Esophagus muscularis mucosa (tissue), 4 donors: ENCODE results near the gene MRPL58. TPM values are rescaled to one million over a fixed set of nuclear protein-coding genes. Genes with fewer than 3 reads are reported as not detected.

Experiments
- DNase-seq: peaks from one replicate; pipeline ENCODE4 v3.0.0-alpha.2; 2017; ENCODE audit errors: extremely low spot score
- H3K27ac ChIP-seq, 4 donors: fragments of 200-600 bp; sonication (generic); replicated peaks in 1 of 4; 1 replicate in 3 of 4; 2 replicates in 1 of 4; pipeline ENCODE4 v1.5.1; 2016 to 2019; ENCODE audit warnings: mild to moderate bottlenecking in 1 of 4
- H3K27me3 ChIP-seq, 4 donors: fragments of 200-600 bp; sonication (generic); one replicate each; pipeline versions ENCODE4 v1.5.1 to v1.6.0; 2016 to 2019
- H3K36me3 ChIP-seq, 4 donors: fragments of 200-600 bp; sonication (generic); one replicate each; pipeline ENCODE4 v1.5.1; 2016 to 2019
- H3K4me1 ChIP-seq, 4 donors: fragments of 200-600 bp; sonication (generic); one replicate each; pipeline ENCODE4 v1.5.1; 2016 to 2019
- H3K4me3 ChIP-seq, 4 donors: fragments of 200-600 bp; sonication (generic); 1 replicate in 2 of 4; 2 replicates in 2 of 4; pipeline ENCODE4 v1.5.1; 2016 to 2019; ENCODE audit warnings: mild to moderate bottlenecking in 4 of 4, moderate library complexity in 1 of 4
- H3K9me3 ChIP-seq, 4 donors: fragments of 200-600 bp; sonication (generic); 1 replicate in 3 of 4; 2 replicates in 1 of 4; pipeline ENCODE4 v1.5.1; 2016 to 2019
- EP300 ChIP-seq: sonication (generic); formaldehyde crosslinking; IDR thresholded peaks from one replicate; pipeline ENCODE4 v1.6.1; 2017; ENCODE audit warnings: antibody characterized with exemption
- POLR2A ChIP-seq: fragments of 450-650 bp; IDR thresholded peaks from one replicate; pipeline ENCODE4 v1.6.1; 2017; ENCODE audit warnings: antibody characterized with exemption, moderate library complexity, mild to moderate bottlenecking, low read depth
- POLR2AphosphoS5 ChIP-seq, 2 donors: sonication (generic); formaldehyde crosslinking; IDR thresholded peaks; one replicate each; pipeline ENCODE4 v1.6.1; 2017; ENCODE audit warnings: antibody characterized with exemption in 2 of 2
- WGBS: methylation state at CpG from one replicate; pipeline ENCODE4 v1.1.5; 2018; 5-methylcytosine and 5-hydroxymethylcytosine counted together
- intact Hi-C: fragments of 100-400 bp; cut with DNase I; formaldehyde crosslinking; loops from one replicate; pipeline ENCODE4 v1.15.1; 2023
- total RNA-seq, 4 donors: library from RNA; depleted of rRNA; stranded (reverse); fragments of >200 nt; gene quantifications; one replicate each; pipeline versions ENCODE4 v1.1.0 to v1.2.1, GENCODE V29; 2016
- TF ChIP-seq, protein P1 (sequence below), 3 experiments: fragments of 200-600 bp in 2 of 3; fragments of 450-650 bp in 1 of 3; sonication (generic) in 2 of 3; IDR thresholded peaks; one replicate each; pipeline ENCODE4 v1.5.1; 2017 to 2019; ENCODE audit warnings: antibody characterized with exemption in 3 of 3, mild to moderate bottlenecking in 2 of 3, moderate library complexity in 1 of 3

Gene MRPL58
- total RNA-seq, 4 donors from 2014 or later, result 34.9 to 47.8 (median 40.2) TPM

DNA sequence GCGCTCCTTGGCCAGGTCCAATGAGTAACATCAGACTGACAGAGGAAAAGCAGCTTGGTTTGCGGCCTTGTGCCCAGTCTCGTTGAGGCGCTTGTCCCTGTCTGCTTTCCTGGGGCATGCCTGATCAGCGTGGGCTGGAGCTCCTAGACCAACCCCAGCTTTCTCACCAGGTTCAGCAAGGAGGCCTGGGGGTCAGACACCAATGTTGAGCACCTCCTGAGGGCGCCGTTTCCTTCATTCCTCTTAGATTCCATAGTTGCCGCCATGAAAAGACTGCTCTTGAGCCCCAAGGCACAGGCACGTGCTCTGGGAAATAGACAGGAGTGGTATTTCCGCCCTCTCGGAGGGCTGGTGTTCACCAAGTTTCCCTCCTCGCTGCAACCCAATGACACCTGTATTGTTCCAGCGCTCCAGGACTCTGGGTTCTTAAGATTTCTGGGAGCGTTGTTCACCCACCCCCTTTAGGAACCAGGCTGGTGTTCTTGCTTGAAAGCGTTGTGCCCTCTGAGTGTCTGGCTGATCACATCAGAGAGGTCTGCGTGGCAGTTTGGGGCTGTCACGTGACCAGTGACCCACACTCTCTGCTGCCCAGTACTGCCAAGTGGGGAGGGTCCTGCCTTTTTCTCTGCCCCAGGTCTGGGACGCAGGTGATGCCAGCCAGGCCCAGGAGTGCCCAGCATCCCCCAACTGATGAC is 52.5 kb downstream of the MRPL58 start:
- TF ChIP-seq, protein P1, sequence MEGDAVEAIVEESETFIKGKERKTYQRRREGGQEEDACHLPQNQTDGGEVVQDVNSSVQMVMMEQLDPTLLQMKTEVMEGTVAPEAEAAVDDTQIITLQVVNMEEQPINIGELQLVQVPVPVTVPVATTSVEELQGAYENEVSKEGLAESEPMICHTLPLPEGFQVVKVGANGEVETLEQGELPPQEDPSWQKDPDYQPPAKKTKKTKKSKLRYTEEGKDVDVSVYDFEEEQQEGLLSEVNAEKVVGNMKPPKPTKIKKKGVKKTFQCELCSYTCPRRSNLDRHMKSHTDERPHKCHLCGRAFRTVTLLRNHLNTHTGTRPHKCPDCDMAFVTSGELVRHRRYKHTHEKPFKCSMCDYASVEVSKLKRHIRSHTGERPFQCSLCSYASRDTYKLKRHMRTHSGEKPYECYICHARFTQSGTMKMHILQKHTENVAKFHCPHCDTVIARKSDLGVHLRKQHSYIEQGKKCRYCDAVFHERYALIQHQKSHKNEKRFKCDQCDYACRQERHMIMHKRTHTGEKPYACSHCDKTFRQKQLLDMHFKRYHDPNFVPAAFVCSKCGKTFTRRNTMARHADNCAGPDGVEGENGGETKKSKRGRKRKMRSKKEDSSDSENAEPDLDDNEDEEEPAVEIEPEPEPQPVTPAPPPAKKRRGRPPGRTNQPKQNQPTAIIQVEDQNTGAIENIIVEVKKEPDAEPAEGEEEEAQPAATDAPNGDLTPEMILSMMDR (IDR thresholded peaks at IDR 0.05), result no peak
- no peak for TF ChIP-seq POLR2A
- no peak for TF ChIP-seq EP300
- no peak for TF ChIP-seq POLR2AphosphoS5 (IDR thresholded peaks at IDR 0.05)
- no peaks in the 10 kb centered on the region for H3K9me3 ChIP-seq
- DNase-seq, result no peak
- no peak overlapping the region for H3K4me3 ChIP-seq
- 95% methylated on average over 17 of the region's 18 CpGs for WGBS
- H3K36me3 ChIP-seq, result peaks cover 38 to 55% (median 46%) of the 10 kb centered on the region in 4 donors
- intact Hi-C loops, result loop anchor here (5.0 kb wide), 1 partner anchor 137 kb away; no protein-coding TSS in a partner anchor
- H3K4me1 ChIP-seq, result peaks cover 6 to 9% (median 7%) of the 10 kb centered on the region in 4 donors
- H3K27ac ChIP-seq, result no peak overlapping the region
- no peaks in the 10 kb centered on the region for H3K27me3 ChIP-seq

DNA sequence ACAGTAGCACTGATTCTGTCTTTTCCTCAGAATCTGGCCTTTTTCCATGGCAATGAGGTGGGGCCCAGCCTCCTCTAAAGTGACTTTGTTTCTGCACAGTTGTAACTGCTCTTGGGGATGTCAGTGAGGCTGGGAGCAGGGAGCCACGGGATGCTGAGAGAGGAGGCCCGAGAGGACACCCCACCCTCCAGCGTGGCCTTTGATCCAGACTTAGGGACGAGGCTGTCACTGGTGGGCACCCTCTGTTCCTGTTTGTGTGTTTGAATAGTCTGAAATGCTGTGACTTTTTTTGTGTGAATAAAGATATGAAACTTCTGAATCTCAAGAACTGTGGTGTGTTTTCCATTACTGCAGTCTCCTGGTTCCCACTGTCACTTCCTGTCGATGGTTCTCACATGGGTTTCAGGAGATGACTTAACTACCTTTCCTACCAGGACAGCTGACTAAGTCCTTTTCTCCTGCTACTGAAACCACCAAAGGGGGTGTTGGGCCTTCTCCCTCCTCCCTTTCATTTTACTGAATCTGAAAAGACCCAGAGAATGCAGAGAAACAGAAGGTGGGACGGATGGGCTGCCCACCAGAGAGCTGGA is 53.2 kb downstream of the MRPL58 start:
- WGBS, result 70% methylated on average over 2 of the region's 6 CpGs

DNA sequence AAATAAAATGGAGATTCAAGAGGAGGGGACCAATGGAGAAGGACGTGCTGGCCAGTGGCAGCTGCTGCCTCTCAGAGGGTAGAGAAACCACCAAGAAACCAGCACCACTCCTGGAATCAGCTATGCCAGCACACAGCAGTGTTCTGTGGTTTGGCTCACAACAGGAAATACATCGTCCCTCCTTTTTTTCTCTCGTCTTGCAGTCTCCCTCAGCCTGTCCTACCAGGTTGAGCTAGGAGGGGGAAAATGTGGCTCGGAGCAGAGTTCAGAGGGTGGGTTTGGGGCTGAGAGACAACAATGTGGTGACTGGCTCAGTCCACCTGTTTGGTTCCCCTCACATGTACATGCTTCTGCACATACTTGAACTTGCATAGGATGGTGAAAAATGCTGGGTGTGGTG is 55.4 kb downstream of the MRPL58 start:
- TF ChIP-seq EP300 (no peak), POLR2A (no peak), POLR2AphosphoS5 (IDR thresholded peaks at IDR 0.05) (no peak)
- TF ChIP-seq, protein P1 (IDR thresholded peaks at IDR 0.05), result no peak
- WGBS, result 65% methylated on average over 4 of the region's 4 CpGs
- no peak overlapping the region for H3K4me3 ChIP-seq
- H3K27ac ChIP-seq, result no peak overlapping the region
- no peaks in the 10 kb centered on the region for H3K4me1 ChIP-seq
- peaks cover 19 to 28% (median 24%) of the 10 kb centered on the region in 4 donors for H3K36me3 ChIP-seq
- no peaks in the 10 kb centered on the region for H3K27me3 ChIP-seq
- intact Hi-C loops, result no loop called here
- DNase-seq, result no peak
- H3K9me3 ChIP-seq, result no peaks in the 10 kb centered on the region

More for the DNA sequence above, 53.2 kb downstream of the MRPL58 start:
- Histone ChIP-seq H3K9me3 (no peaks in the 10 kb centered on the region), H3K27ac (no peak overlapping the region), H3K36me3 (peaks cover 38 to 50% (median 42%) of the 10 kb centered on the region in 4 donors), H3K4me1 (peaks cover under 1 to 2% (median under 1%) of the 10 kb centered on the region in 4 donors), H3K4me3 (no peak overlapping the region), H3K27me3 (no peaks in the 10 kb centered on the region)
- no peak for DNase-seq
- intact Hi-C loops, result no loop called here
- TF ChIP-seq POLR2AphosphoS5 (IDR thresholded peaks at IDR 0.05) (no peak), POLR2A (no peak), EP300 (no peak)
- TF ChIP-seq, protein P1 (IDR thresholded peaks at IDR 0.05), result no peak

DNA sequence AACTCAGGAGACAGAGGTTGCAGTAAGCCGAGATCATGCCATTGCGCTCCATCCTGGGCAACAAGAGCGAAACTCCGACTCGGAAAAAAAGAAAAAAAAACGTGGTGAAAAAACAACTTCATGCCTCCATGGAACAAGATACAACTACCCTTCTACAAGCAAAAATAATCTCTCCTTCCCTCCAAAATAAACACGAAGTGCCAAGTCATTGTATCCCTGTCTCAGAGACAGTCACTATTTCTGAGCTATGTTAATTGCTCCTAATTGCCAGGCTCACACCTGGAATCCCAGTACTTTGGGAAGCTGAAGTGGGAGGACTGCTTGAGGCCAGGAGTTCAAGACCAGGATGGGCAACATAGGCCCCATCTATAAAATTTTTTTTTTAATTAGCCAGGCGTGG is 56.3 kb downstream of the MRPL58 start:
- DNase-seq, result no peak
- 84% methylated on average over 8 of the region's 8 CpGs for WGBS
- intact Hi-C loops, result no loop called here
- Histone ChIP-seq H3K4me3 (no peak overlapping the region), H3K36me3 (peaks cover 12 to 19% (median 16%) of the 10 kb centered on the region in 4 donors), H3K9me3 (no peaks in the 10 kb centered on the region), H3K27me3 (no peaks in the 10 kb centered on the region), H3K27ac (no peak overlapping the region), H3K4me1 (peaks cover 0 to 5% (median 1%) of the 10 kb centered on the region in 4 donors)
- TF ChIP-seq, protein P1 (IDR thresholded peaks at IDR 0.05), result no peak
- TF ChIP-seq POLR2A (no peak), POLR2AphosphoS5 (IDR thresholded peaks at IDR 0.05) (no peak), EP300 (no peak)
